Measurements from ENCODE around the gene TRIO.

TRIO gene

GRCh38 chr5:14209222-14209822 lies 66.2 kb downstream of the TRIO start:
- no peak for DNase-seq

GRCh38 chr5:14209836-14210235 lies 66.7 kb downstream of the TRIO start:
- no peak for DNase-seq

GRCh38 chr5:14210729-14211128 lies 67.6 kb downstream of the TRIO start:
- DNase-seq: no peak

- DNase-seq: no peak
Measured at GRCh38 chr5:14211818-14212803, 69.0 kb downstream of the TRIO start.

GRCh38 chr5:14212838-14213237 lies 69.7 kb downstream of the TRIO start:
- no peak for DNase-seq

- DNase-seq: no peak
Measured at GRCh38 chr5:14213253-14213652, 70.1 kb downstream of the TRIO start.

- no peak for DNase-seq
Measured at GRCh38 chr5:14213813-14214585, 70.9 kb downstream of the TRIO start.

- no peak for DNase-seq
Measured at GRCh38 chr5:14215901-14216300, 72.8 kb downstream of the TRIO start.

- peak; percentile 35 for DNase-seq
Measured at GRCh38 chr5:14216372-14216771, 73.2 kb downstream of the TRIO start.

GRCh38 chr5:14216902-14217301 lies 73.8 kb downstream of the TRIO start:
- DNase-seq: no peak

- DNase-seq: peak; percentile 34
Measured at GRCh38 chr5:14217587-14217986, 74.4 kb downstream of the TRIO start.

- no peak for DNase-seq
Measured at GRCh38 chr5:14218011-14218410, 74.9 kb downstream of the TRIO start.

GRCh38 chr5:14218480-14218879 lies 75.3 kb downstream of the TRIO start:
- DNase-seq: no peak

GRCh38 chr5:14218897-14219573 lies 75.9 kb downstream of the TRIO start:
- peak; percentile 74 for DNase-seq

- DNase-seq: no peak
Measured at GRCh38 chr5:14219800-14220512, 76.8 kb downstream of the TRIO start.

GRCh38 chr5:14220642-14221041 lies 77.5 kb downstream of the TRIO start:
- DNase-seq: no peak

GRCh38 chr5:14221732-14222131 lies 78.6 kb downstream of the TRIO start:
- no peak for DNase-seq

- DNase-seq: no peak
Measured at GRCh38 chr5:14222206-14222605, 79.1 kb downstream of the TRIO start.

- DNase-seq: no peak
Measured at GRCh38 chr5:14223372-14223771, 80.2 kb downstream of the TRIO start.

GRCh38 chr5:14225173-14225834 lies 82.2 kb downstream of the TRIO start:
- DNase-seq: no peak

GRCh38 chr5:14226149-14226548 lies 83.0 kb downstream of the TRIO start:
- DNase-seq: no peak
